Measurements from ENCODE around the gene PLXNB3.
A peak's percentile ranks its signal among the peaks of the same experiment; 100 is the strongest.

PLXNB3 gene

GRCh38 chrX:153794018-153794896, 30.2 kb downstream of the PLXNB3 start, which contains the start of the genes IDH3G and SSR4:
IDH3G (minus strand) TSS chrX:153794375; CDS start chrX:153794326, 49 bp downstream.
SSR4 (plus strand) TSS chrX:153794668; CDS start chrX:153794688, 20 bp downstream.
- 0 to 1% methylated on average over 92 of the region's 92 CpGs for WGBS, 2 experiments
- Histone ChIP-seq H3K9me3 (ENCODE audit: control insufficient read depth, low read length) (no peaks in the 10 kb centered on the region), H3K4me3 (ENCODE audit: insufficient read depth, low read depth, low read length) (peak within 1 kb of the TSS; percentile 72), H3K27me3 (ENCODE audit: control insufficient read depth, insufficient read depth, low read length, poor library complexity, severe bottlenecking) (no peaks in the 10 kb centered on the region), H3K4me1 (ENCODE audit: control insufficient read depth, insufficient read depth, low read length) (peaks cover 5% of the 10 kb centered on the region), H3K36me3 (ENCODE audit: control insufficient read depth, insufficient read depth, low read length) (peaks cover 4% of the 10 kb centered on the region), H3K27ac (ENCODE audit: insufficient read depth, low read depth, low read length, poor library complexity, severe bottlenecking) (peak within 1 kb of the TSS; percentile 77)

- Histone ChIP-seq H3K27me3 (ENCODE audit: control insufficient read depth, insufficient read depth, low read length, poor library complexity, severe bottlenecking) (no peaks in the 10 kb centered on the region), H3K4me1 (ENCODE audit: control insufficient read depth, insufficient read depth, low read length) (peaks cover 5% of the 10 kb centered on the region), H3K9me3 (ENCODE audit: control insufficient read depth, low read length) (no peaks in the 10 kb centered on the region), H3K36me3 (ENCODE audit: control insufficient read depth, insufficient read depth, low read length) (peaks cover 4% of the 10 kb centered on the region), H3K27ac (ENCODE audit: insufficient read depth, low read depth, low read length, poor library complexity, severe bottlenecking) (peak overlapping the region; percentile 77), H3K4me3 (ENCODE audit: insufficient read depth, low read depth, low read length) (peak overlapping the region; percentile 72)
- 16 to 18% methylated on average over 47 of the region's 47 CpGs for WGBS, 2 experiments
These were observed 31.1 kb downstream of the PLXNB3 start for GRCh38 chrX:153794897-153795816.

- H3K27ac ChIP-seq (ENCODE audit: insufficient read depth, low read depth, low read length, poor library complexity, severe bottlenecking) = no peak overlapping the region
- peaks cover 4% of the 10 kb centered on the region for H3K36me3 ChIP-seq (ENCODE audit: control insufficient read depth, insufficient read depth, low read length)
- H3K27me3 ChIP-seq (ENCODE audit: control insufficient read depth, insufficient read depth, low read length, poor library complexity, severe bottlenecking) = no peaks in the 10 kb centered on the region
- 94 to 97% methylated on average over 15 of the region's 15 CpGs for WGBS, 2 experiments
- H3K9me3 ChIP-seq (ENCODE audit: control insufficient read depth, low read length) = no peaks in the 10 kb centered on the region
- peaks cover 5% of the 10 kb centered on the region for H3K4me1 ChIP-seq (ENCODE audit: control insufficient read depth, insufficient read depth, low read length)
- H3K4me3 ChIP-seq (ENCODE audit: insufficient read depth, low read depth, low read length) = no peak overlapping the region
These were observed 33.5 kb downstream of the PLXNB3 start for GRCh38 chrX:153797415-153798015.

- Histone ChIP-seq H3K27me3 (ENCODE audit: control insufficient read depth, insufficient read depth, low read length, poor library complexity, severe bottlenecking) (no peaks in the 10 kb centered on the region), H3K9me3 (ENCODE audit: control insufficient read depth, low read length) (no peaks in the 10 kb centered on the region), H3K27ac (ENCODE audit: insufficient read depth, low read depth, low read length, poor library complexity, severe bottlenecking) (no peak overlapping the region), H3K4me1 (ENCODE audit: control insufficient read depth, insufficient read depth, low read length) (no peaks in the 10 kb centered on the region), H3K4me3 (ENCODE audit: insufficient read depth, low read depth, low read length) (no peak overlapping the region), H3K36me3 (ENCODE audit: control insufficient read depth, insufficient read depth, low read length) (peaks cover 4% of the 10 kb centered on the region)
- WGBS, 2 experiments = 98% methylated on average over 5 of the region's 5 CpGs
These were observed 35.3 kb downstream of the PLXNB3 start for GRCh38 chrX:153799326-153799725.

GRCh38 chrX:153800177-153800722, 36.2 kb downstream of the PLXNB3 start:
- 92 to 93% methylated on average over 16 of the region's 16 CpGs for WGBS, 2 experiments
- Histone ChIP-seq H3K9me3 (ENCODE audit: control insufficient read depth, low read length) (no peaks in the 10 kb centered on the region), H3K4me1 (ENCODE audit: control insufficient read depth, insufficient read depth, low read length) (no peaks in the 10 kb centered on the region), H3K36me3 (ENCODE audit: control insufficient read depth, insufficient read depth, low read length) (peaks cover 4% of the 10 kb centered on the region), H3K27me3 (ENCODE audit: control insufficient read depth, insufficient read depth, low read length, poor library complexity, severe bottlenecking) (no peaks in the 10 kb centered on the region), H3K4me3 (ENCODE audit: insufficient read depth, low read depth, low read length) (no peak overlapping the region), H3K27ac (ENCODE audit: insufficient read depth, low read depth, low read length, poor library complexity, severe bottlenecking) (no peak overlapping the region)

GRCh38 chrX:153800746-153801145, 36.7 kb downstream of the PLXNB3 start:
- peaks cover 4% of the 10 kb centered on the region for H3K36me3 ChIP-seq (ENCODE audit: control insufficient read depth, insufficient read depth, low read length)
- H3K4me1 ChIP-seq (ENCODE audit: control insufficient read depth, insufficient read depth, low read length) = no peaks in the 10 kb centered on the region
- H3K9me3 ChIP-seq (ENCODE audit: control insufficient read depth, low read length) = no peaks in the 10 kb centered on the region
- 94 to 95% methylated on average over 7 of the region's 7 CpGs for WGBS, 2 experiments
- no peak overlapping the region for H3K4me3 ChIP-seq (ENCODE audit: insufficient read depth, low read depth, low read length)
- H3K27me3 ChIP-seq (ENCODE audit: control insufficient read depth, insufficient read depth, low read length, poor library complexity, severe bottlenecking) = no peaks in the 10 kb centered on the region
- H3K27ac ChIP-seq (ENCODE audit: insufficient read depth, low read depth, low read length, poor library complexity, severe bottlenecking) = no peak overlapping the region

GRCh38 chrX:153801669-153802068, 37.6 kb downstream of the PLXNB3 start:
- Histone ChIP-seq H3K4me1 (ENCODE audit: control insufficient read depth, insufficient read depth, low read length) (no peaks in the 10 kb centered on the region), H3K27ac (ENCODE audit: insufficient read depth, low read depth, low read length, poor library complexity, severe bottlenecking) (no peak overlapping the region), H3K9me3 (ENCODE audit: control insufficient read depth, low read length) (no peaks in the 10 kb centered on the region), H3K27me3 (ENCODE audit: control insufficient read depth, insufficient read depth, low read length, poor library complexity, severe bottlenecking) (no peaks in the 10 kb centered on the region), H3K36me3 (ENCODE audit: control insufficient read depth, insufficient read depth, low read length) (peaks cover 4% of the 10 kb centered on the region), H3K4me3 (ENCODE audit: insufficient read depth, low read depth, low read length) (no peak overlapping the region)
- WGBS, 2 experiments = 92 to 96% methylated on average over 8 of the region's 8 CpGs

- Histone ChIP-seq H3K9me3 (ENCODE audit: control insufficient read depth, low read length) (no peaks in the 10 kb centered on the region), H3K4me1 (ENCODE audit: control insufficient read depth, insufficient read depth, low read length) (no peaks in the 10 kb centered on the region), H3K27me3 (ENCODE audit: control insufficient read depth, insufficient read depth, low read length, poor library complexity, severe bottlenecking) (no peaks in the 10 kb centered on the region), H3K27ac (ENCODE audit: insufficient read depth, low read depth, low read length, poor library complexity, severe bottlenecking) (no peak overlapping the region), H3K4me3 (ENCODE audit: insufficient read depth, low read depth, low read length) (no peak overlapping the region), H3K36me3 (ENCODE audit: control insufficient read depth, insufficient read depth, low read length) (no peaks in the 10 kb centered on the region)
- WGBS, 2 experiments = 94 to 96% methylated on average over 14 of the region's 14 CpGs
These were observed 38.5 kb downstream of the PLXNB3 start for GRCh38 chrX:153802513-153803045.

- Histone ChIP-seq H3K9me3 (ENCODE audit: control insufficient read depth, low read length) (no peaks in the 10 kb centered on the region), H3K4me3 (ENCODE audit: insufficient read depth, low read depth, low read length) (no peak overlapping the region), H3K27ac (ENCODE audit: insufficient read depth, low read depth, low read length, poor library complexity, severe bottlenecking) (no peak overlapping the region), H3K27me3 (ENCODE audit: control insufficient read depth, insufficient read depth, low read length, poor library complexity, severe bottlenecking) (no peaks in the 10 kb centered on the region), H3K4me1 (ENCODE audit: control insufficient read depth, insufficient read depth, low read length) (no peaks in the 10 kb centered on the region), H3K36me3 (ENCODE audit: control insufficient read depth, insufficient read depth, low read length) (no peaks in the 10 kb centered on the region)
- 96% methylated on average over 79 to 86 of the region's 87 CpGs for WGBS, 2 experiments
These were observed 39.4 kb downstream of the PLXNB3 start for GRCh38 chrX:153803211-153804099.
